Hematopoietic multipotent progenitor cell treated with erythropoietin and hydrocortisone succinate and interleukin-3 and kit ligand, for 17 days (in vitro differentiated cells): ENCODE results near the gene TUBB4B.
"Not testable (repeated sequence)": the region's sequence is repeated elsewhere in the genome, so short reads cannot be mapped to it uniquely, and the experiment has no call there.

Source experiments
- DNase-seq: peaks from one replicate; pipeline ENCODE4 v3.0.0-alpha.2; 2015; ENCODE audit warnings: low spot score

TUBB4B gene

DNA sequence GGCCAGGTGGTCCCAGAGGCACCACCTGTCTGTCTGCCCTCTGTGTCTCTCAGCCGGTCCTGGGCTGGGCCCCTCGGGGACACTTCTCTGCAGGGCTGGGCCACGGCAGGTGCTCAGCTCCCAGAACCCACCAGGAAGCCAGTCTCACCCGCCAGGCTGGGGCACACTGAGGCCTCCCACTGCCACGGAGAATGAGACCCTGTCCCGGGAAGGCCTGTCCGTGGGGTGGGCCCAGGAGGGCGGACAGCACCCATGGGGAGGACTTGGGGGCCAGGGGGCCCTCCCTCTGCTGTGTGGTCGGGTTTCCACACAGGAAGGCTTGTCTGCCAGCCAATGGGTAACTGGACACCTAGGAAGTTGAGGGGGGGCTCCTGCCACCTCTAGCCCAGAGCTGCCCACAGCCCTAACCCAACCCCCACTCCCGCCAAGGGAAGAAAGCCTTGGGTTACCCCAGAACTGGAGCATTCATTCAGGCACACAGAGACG lies 4.1 kb upstream of the TUBB4B start:
- no peak for DNase-seq

DNA sequence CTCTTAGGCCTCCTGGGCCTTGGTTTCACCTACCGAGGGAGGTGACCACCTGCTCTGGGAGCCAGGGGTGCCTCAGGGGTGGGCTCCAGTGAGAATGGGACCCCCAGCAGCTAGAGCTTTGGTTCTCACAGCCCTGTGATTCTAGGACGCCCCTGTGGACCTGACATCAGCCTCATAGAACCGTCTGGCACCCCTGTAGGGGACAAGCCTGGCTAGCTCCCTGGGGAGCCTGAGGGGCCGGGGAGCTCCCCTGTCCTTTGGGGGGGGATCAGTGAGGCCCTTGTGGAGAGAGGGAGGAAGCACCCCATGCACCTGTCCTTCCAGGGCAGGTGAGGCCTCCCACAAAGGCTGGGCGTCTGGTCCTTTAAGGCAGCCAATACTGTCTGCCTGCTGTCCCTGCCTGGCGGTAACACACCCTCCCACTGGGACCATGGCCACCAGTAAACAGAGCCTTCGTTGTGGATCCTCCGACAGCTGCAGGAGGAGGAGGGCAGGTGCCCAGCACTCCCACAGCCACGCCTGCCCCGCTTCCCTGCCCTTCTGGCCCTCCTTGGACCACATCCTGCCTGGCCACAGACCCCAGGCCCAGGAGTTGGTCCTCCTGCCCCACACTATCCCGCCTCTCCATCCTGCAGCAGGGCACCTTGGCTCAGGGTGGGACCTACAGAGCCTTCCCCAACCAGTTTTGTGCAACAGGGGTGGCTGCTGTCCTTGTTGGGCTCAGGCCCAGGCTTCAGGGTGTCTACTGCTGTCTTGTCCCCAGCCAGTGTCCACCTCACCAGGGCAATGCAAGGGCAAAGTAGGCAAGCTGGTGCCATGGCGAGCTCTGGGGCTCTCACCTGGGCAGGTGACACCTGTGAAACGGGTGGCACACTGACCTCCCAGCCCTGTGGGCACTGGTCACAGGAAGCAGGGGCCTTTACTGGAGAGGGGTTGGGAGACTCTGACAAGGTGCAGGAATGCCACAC lies 3.0 kb upstream of the TUBB4B start:
- no peak for DNase-seq

DNA sequence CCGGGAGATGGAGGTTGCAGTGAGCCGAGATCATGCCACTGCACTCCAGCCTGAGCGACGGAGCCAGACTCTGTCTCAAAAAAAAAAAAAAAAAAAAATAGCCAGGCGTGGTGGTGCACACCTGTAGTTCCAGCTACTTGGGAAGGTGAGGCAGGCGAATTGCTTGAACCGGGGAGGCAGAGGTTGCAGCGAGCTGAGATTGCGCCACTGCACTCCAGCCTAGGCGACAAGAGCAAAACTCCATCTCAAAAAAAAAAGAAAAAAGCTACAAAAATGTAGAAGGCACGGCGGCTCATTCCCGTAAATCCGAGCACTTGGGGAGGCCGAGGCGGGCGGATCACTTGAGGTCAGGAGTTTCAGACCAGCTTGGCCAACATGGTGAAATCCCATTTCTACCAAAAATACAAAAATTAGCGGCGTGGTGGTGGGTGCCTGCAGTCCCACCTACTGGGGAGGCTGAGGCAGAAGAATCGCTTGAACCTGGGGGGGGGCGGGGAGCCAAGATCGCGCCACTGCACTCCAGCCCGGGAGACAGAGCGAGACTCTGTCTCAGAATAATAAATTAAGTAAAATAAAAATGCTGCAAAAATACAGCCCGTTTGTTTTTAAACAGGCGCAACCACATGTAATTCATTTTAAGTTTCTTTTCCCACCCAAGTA lies 1.4 kb upstream of the TUBB4B start:
- DNase-seq, result not testable (repeated sequence)

DNA sequence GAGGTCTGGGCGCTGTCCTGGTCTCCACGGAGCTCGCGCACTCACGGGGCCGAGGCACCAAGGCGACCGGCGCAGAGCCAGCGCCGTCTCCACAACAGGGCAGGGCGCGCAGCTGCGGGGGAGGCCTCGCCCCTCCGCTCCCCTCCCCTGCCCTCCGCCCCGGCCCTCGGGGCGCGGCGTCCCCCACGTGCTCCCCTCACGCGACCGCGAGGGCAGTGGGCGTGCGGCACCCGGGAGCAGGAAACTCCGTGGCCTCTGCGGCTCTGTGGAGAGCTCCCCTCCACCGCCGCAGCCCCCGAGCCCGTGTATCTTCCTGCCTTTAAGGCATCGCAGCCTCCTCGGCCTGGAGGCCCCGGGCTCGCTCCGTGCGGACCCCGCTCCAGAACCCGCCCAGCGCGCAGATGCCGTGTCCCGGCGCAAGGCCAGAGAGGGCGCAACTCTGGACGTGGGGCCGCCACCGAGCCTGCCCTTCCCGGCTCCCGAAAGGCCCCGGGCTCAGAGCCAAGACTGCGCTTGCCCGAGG lies 708 bp upstream of the TUBB4B start:
- DNase-seq, result peak; percentile 66

DNA sequence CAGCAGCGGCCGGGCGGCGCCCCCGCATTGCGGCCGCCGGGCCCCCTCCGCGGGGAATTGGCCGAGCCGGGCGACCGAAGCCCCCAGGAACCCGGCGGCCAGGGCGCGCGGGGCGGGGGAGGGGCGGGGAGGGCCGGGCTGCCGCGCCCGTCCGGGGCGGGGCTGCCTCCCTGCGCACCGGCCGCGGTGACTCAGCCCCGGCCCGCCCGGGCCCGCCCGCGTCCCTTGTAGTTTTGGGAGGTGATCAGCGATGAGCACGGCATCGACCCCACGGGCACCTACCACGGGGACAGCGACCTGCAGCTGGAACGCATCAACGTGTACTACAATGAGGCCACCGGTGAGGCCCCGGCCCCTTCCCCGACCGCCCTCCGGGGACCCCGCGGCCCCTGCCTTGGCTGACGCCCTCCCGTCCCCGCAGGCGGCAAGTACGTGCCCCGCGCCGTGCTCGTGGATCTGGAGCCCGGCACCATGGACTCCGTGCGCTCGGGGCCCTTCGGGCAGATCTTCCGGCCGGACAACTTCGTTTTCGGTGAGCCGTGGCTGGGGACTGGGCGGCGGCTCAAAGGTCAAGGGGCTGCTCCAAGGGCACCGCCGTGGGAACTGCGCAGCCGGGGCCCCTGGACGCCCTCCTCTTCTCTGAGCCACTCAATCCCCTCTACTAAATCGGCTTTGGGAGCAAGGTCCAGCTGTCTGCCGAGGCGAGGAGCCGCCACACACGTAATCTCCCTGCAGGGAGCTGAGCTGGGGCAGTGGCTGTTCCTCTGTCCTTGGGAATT lies 592 bp downstream of the TUBB4B start:
- DNase-seq, result peak; percentile 87

DNA sequence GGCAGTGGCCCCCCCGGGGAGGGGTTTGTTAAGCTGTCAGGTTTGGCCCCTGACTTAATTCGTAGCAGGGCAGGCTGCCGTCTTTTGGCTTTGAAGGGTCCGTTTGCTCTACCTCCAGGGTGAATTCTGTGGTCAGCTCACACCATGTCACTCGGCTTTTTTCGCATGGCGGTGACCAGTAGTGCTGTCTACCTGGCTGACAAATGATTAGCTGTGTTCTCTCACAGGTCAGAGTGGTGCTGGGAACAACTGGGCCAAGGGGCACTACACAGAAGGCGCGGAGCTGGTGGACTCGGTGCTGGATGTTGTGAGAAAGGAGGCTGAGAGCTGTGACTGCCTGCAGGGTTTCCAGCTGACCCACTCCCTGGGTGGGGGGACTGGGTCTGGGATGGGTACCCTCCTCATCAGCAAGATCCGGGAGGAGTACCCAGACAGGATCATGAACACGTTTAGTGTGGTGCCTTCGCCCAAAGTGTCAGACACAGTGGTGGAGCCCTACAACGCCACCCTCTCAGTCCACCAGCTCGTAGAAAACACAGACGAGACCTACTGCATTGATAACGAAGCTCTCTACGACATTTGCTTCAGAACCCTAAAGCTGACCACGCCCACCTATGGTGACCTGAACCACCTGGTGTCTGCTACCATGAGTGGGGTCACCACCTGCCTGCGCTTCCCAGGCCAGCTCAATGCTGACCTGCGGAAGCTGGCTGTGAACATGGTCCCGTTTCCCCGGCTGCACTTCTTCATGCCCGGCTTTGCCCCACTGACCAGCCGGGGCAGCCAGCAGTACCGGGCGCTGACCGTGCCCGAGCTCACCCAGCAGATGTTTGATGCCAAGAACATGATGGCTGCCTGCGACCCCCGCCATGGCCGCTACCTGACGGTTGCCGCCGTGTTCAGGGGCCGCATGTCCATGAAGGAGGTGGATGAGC lies 1.4 kb downstream of the TUBB4B start:
- peak; percentile 70 for DNase-seq

DNA sequence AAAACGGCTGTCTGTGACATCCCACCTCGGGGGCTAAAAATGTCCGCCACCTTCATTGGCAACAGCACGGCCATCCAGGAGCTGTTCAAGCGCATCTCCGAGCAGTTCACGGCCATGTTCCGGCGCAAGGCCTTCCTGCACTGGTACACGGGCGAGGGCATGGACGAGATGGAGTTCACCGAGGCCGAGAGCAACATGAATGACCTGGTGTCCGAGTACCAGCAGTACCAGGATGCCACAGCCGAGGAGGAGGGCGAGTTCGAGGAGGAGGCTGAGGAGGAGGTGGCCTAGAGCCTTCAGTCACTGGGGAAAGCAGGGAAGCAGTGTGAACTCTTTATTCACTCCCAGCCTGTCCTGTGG lies 2.2 kb downstream of the TUBB4B start:
- DNase-seq, result not testable (repeated sequence)

DNA sequence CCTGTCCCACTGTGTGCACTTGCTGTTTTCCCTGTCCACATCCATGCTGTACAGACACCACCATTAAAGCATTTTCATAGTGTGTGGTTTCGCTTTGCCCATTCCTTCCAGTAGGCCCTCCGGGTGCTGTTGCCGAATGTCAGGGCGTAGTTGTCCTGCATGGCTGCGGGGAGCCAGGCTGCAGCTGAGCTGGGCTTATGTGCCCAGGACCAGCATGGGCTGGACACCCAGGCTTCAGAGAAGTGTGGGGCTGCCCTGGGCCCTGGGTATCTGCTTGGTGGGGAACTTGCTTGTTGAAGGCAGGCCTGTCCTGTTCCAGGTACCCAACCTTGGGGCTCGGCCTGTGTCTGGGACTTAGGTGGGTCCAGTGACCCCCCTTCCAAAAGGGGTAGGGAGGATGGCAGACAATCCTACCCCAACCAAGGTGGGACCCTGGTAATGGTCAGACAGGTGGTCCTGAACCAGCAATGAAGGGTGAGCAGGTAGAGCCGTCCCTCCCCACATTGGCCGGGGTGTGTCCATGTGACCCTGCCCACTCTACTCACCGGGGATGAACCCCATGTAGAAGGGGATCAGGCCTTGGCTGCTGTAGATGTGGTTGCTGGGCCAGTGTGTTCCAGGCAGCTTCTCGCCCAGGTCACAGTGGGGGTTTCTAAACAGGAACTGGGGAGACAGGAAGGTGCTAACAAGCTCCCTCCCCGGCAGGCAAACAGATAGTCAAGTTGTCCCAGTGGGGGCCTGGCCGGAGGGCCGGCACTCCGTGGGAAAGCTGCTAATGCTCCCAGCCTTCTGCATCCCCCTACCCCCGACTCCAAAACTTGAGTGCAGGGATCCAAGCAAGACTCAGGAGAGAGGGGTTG lies 2.8 kb downstream of the TUBB4B start:
- peak; percentile 50 for DNase-seq

DNA sequence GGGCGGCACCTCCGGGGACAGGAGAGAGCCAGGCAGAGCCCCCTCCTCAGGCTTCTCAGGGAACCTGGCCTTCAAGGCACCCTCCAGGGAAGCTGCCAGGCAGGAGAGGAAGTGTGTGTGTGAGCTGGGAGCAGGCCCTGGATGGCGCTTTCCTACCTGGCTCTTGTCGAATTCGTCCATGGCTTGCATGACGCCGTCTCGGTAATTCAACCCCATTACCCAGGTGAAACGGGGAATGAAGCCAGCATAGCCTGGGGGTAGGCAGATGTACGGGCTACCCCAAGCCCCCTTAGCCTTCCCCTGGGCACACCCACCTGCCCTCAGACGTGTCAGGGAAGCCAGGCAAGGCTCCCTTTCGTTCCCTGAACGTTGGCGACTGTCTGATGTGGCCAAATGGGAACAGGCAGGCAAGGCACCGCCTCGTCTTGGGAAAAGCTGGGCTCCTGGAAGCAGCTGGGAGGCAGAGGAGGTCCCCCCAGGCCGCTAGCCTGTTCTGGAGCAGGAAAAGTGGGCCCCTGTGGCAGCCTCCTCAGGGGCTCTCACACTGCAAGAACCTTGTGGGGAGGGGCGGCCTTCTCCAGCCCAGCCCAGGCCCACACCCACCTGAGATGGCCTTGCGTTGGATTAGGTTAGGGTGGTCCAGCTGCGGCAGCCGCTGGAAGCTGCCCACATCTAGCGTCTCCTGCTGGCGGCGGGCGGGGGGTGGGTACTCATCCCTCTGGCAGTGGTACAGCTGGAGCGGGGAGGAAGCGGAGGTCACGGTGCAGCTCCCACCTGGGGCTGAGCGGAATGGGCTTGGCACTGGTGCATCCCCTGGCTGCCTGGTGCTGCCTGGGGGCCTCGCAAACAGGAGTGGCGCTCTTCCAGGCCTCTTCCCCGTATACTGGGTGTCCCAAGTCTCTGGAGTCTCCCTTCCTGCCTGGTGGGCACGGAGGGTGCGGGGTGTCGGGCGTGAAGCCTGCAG lies 3.7 kb downstream of the TUBB4B start:
- DNase-seq, result peak; percentile 48

DNA sequence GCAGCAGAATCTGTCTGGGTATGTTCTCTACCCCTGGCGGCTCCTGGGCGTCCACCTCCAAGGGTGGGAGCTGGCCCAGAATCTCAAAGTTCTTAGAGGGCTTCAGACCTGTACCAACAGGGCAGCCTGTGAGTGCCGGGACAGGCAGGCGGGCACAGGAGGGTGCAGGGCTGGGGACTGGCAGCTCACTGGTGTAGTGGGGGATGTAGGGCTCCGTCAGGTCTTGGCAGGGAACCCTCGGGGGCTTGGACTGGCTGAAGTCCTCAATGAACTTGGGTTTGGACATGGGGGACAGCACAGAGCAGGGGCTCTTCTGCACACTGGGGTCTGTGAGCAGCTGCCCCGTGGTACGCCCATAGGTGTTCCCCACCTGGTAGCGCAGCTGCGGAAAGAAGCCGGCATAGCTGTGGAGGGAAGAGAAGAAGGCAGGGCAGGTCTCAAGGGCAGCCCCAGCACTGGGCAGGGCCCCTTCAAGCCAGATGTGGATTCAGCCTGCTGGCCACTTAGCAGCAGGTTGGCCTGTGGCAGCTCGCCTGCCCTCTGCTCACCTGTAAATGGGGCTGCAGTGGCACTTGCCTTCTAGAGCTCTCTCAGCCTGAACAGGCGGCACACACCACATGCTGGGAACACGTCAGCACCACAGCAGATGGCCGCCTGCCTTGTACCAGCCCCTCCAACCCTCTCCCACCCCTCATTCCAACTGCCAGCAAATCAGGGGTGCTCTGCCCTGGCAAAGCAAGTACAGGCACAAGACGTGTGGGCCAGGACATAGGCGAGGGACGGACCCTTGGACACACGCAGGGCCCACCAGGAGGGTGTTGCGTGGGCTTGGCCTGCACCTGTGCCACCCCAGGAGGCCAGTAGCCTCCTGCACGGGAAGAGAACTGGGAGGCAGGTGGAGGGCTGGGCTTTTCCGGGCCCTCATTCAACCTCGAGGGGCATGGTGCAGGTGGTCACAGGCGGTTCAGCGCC lies 4.6 kb downstream of the TUBB4B start:
- no peak for DNase-seq

DNA sequence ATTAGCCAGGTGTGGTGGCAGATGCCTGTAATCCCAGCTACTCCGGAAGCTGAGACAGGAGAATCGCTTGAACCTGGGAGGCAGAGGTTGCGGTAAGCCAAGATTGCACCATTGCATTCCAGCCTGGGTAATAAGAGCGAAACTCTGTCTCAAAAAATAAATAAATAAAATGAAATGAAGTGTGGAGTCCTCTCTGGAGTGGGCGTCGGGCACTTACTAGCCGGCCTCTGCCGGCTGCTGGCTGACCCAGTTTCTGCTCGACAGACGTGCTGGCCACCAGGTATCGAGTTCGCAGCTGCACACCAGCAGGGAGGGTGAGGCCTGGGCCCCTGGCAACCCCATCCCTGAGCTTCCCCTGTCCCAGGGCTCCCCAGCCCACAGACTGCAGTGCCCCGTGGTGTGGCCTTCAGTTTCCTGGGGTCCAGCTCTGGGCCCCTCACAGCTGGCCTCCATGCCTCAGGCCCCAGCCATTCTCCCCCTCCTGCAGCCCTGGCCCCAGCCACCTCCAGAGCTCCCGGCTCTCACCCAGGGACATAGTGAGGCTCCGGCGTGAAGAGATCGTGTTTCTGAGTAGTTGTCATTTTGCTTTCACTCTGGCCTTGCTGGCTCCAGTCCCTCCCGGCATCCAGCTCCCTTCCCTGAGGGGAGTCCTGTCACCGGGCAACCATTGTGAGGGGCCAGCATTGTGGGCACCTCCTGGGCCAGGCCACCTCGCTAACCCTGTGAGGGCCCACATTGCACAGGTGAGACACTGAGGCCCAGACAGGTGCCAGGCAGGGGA lies 6.2 kb downstream of the TUBB4B start:
- DNase-seq, result no peak

DNA sequence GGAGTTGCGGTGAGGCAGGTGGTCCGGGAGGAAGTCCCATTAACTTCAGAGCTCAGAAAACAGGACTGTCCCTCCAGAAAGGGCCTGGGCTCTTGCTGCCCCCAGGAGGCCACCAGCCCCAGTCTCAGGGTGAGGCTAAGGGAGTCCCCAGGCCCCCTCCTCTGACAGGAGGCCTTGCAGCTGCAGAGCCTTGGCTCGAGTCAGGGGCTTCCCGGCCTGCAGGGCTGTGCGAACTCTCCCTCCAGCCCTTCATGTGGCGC lies 6.8 kb downstream of the TUBB4B start:
- DNase-seq, result peak; percentile 22

DNA sequence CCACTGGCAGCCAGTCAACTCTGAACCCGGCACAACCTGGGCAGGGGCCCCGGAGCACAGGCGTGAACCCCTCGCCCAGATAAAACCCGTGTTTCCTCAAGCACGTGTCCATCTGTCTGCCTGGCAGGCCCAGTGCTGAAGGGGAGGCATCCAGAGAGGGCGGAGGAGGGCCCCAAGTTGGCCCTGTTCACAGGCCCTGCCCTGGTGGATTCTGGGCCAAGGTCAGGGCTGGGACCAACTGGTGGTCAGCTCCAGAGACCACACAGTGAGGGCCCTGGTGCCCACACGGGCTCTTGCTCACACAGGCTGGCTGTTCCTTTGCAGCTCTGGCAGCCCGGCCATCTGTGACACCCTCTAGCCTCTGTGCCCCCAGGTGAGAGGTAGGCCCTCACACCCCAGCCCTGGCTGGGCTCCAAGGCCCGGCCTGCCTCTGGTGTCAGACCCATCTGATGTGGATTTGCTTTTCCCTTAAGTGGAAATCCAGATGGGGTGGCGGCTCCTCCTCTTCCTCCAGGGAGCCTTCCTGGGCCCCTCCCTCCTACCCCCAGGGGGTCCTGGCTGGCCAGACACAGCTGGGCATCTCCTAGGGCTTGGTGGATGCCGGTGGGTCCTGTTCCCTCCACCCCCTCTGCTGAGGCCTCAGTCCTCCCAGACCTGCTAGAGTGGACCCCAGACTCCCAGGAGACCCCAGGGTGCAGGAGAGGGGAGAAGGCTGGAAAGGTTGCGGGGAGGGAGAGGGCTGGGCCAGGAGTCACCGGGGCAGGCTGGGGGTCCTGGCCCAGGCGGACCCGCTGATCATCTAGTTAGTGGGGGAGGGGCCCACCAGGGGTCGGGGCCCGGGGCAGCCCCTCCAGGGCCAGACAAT lies 9.5 kb downstream of the TUBB4B start:
- peak; percentile 31 for DNase-seq

DNA sequence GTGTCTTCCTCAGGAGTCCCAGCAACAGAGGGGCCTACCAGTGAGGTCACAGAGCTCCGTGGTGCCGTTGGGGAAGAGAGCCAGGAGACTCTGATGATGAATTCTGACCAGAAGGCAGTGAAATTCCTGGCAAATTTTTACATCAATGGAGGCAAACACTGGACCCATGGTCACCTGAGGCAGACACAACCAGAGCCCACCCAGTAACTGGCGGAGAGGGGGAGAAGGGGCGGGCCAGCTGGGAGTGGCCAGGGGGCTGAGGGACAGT lies 10.0 kb downstream of the TUBB4B start, which contains the start of gene STPG3:
STPG3 (plus strand) TSS at position 93 of the 268 bp plus-strand sequence; CDS start at position 94, 1 bp downstream.
- peak; percentile 19 for DNase-seq

DNA sequence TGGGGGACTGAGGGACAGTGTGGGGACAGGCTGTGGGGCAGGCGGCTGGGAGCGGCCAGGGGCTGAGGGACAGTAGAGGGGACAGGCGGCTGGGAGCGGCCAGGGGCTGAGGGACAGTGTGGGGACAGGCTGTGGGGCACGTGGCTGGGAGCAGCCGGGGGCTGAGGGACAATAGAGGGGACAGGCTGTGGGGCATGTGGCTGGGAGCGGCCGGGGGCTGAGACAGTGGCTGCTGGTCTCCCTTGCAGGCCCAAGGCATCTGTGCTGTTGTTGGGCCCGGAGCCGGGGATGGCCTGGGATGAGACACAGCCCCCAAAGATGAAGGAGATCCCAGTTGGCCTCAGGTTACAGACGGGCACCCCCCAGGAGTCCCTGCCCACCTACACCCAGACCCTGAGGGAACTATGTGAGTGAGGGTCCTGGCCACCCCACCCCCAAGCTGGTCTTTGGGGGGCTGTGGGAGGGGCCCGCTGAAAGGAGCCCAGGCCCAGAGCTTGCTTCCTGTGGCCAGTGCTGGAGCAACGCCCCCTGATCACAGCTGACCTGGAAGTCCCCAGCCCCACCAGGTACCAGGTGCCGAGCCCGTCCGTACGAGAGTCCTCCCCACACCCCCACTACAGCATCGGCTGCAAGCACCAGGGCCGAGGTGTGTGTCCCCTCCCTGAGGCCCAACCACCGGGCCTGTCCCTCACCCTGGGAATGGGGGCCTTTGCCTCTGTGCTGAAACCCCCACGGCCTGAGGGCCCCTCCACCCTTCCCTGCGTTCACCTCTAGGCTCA lies 10.6 kb downstream of the TUBB4B start:
- DNase-seq, result no peak
